Transverse colon (tissue), 3 donors: Measurements from ENCODE around the gene PTPRN2.

Experiments
- EP300 ChIP-seq: sonication (generic); formaldehyde crosslinking; IDR thresholded peaks from one replicate; pipeline ENCODE4 v1.6.1; 2017; ENCODE audit warnings: antibody characterized with exemption, low read depth
- TF ChIP-seq, protein P1 (sequence below), 5 experiments: fragments of 200-600 bp in 3 of 5; fragments of 450-650 bp in 2 of 5; sonication (generic) in 3 of 5; IDR thresholded peaks; 1 replicate in 2 of 5; 2 replicates in 3 of 5; pipeline ENCODE4 v1.5.1; 2016 to 2017; ENCODE audit warnings: antibody characterized with exemption in 5 of 5, inconsistent platforms in 3 of 5, mild to moderate bottlenecking in 2 of 5, moderate library complexity in 1 of 5

DNA sequence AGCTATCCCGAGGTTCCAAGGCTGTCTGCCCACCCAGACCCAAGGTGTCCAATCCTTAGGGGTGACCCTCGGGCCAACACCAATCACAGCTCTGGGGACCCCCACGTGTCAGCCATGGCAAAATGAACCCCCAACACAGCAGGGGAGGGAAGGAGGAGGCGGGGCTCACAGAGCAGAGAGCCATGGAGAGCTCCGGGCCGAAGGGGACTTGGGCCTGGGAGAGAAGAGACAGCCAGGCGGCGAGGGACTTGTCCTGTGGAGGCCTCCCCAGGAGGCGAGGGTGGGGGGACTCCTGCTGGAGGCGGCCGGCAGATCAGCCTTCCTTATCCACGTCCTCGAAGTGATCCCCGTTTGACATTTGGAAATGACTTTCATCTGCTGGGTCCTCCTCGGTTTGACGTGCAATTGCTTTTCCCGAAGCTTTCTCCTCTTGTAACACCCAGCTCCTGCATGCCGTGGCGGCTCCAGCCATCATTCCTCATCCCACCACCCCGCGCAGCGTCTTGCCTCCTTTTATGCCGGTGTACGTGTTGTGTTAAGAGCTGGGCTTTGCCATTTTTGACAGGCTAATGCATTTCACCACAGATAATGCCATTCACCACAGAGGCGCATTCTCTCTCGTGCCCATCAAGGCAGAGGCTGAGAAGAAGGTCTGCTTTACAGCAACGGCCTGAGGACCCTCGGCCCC is 913.5 kb downstream of the PTPRN2 start:
- TF ChIP-seq, protein P1, sequence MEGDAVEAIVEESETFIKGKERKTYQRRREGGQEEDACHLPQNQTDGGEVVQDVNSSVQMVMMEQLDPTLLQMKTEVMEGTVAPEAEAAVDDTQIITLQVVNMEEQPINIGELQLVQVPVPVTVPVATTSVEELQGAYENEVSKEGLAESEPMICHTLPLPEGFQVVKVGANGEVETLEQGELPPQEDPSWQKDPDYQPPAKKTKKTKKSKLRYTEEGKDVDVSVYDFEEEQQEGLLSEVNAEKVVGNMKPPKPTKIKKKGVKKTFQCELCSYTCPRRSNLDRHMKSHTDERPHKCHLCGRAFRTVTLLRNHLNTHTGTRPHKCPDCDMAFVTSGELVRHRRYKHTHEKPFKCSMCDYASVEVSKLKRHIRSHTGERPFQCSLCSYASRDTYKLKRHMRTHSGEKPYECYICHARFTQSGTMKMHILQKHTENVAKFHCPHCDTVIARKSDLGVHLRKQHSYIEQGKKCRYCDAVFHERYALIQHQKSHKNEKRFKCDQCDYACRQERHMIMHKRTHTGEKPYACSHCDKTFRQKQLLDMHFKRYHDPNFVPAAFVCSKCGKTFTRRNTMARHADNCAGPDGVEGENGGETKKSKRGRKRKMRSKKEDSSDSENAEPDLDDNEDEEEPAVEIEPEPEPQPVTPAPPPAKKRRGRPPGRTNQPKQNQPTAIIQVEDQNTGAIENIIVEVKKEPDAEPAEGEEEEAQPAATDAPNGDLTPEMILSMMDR (IDR thresholded peaks at IDR 0.05): no peak
- TF ChIP-seq EP300: no peak
